BLaER1 (cell line): Measurements from ENCODE around the gene PCDHGA7.
"Not testable (repeated sequence)": the region's sequence is repeated elsewhere in the genome, so short reads cannot be mapped to it uniquely, and the experiment has no call there.

Experiments
- H3K27ac ChIP-seq: shearing (Covaris generic); formaldehyde crosslinking; 2 replicates; pipeline ENCODE4 v1.8.1; 2022
- H3K27me3 ChIP-seq: shearing (Covaris generic); formaldehyde crosslinking; 2 replicates; pipeline ENCODE4 v1.8.1; 2022
- H3K36me3 ChIP-seq: shearing (Covaris generic); formaldehyde crosslinking; 2 replicates; pipeline ENCODE4 v1.8.1; 2022
- H3K4me1 ChIP-seq: shearing (Covaris generic); formaldehyde crosslinking; 2 replicates; pipeline ENCODE4 v1.8.1; 2022
- H3K4me2 ChIP-seq: shearing (Covaris generic); formaldehyde crosslinking; 2 replicates; pipeline ENCODE4 v1.8.1; 2022
- H3K4me3 ChIP-seq: shearing (Covaris generic); formaldehyde crosslinking; 2 replicates; pipeline ENCODE4 v1.8.1; 2022
- H3K9ac ChIP-seq: shearing (Covaris generic); formaldehyde crosslinking; 2 replicates; pipeline ENCODE4 v1.8.1; 2022
- H3K9me3 ChIP-seq: shearing (Covaris generic); formaldehyde crosslinking; 2 replicates; pipeline ENCODE4 v1.8.1; 2022
- H4K20me1 ChIP-seq: shearing (Covaris generic); formaldehyde crosslinking; 2 replicates; pipeline ENCODE4 v1.8.1; 2022
- Cebpa-rat ChIP-seq: shearing (Covaris generic); IDR thresholded peaks from 2 replicates; pipeline ENCODE4 v1.8.1; 2022

The PCDHGA7 gene

GRCh38 chr5:141388661-141389060 is 6.1 kb downstream of the PCDHGA7 start:
- H3K9ac ChIP-seq: no peak overlapping the region
- no peaks in the 10 kb centered on the region for H3K4me1 ChIP-seq
- TF ChIP-seq Cebpa-rat: peak; percentile 93
- no peak overlapping the region for H3K27ac ChIP-seq
- H3K4me3 ChIP-seq: no peak overlapping the region
- H3K9me3 ChIP-seq: peaks cover 50% of the 10 kb centered on the region
- no peaks in the 10 kb centered on the region for H3K36me3 ChIP-seq
- no peaks in the 10 kb centered on the region for H3K27me3 ChIP-seq
- H3K4me2 ChIP-seq: no peak overlapping the region
- H4K20me1 ChIP-seq: no peaks in the 10 kb centered on the region

- no peaks in the 10 kb centered on the region for H4K20me1 ChIP-seq
- H3K4me1 ChIP-seq: no peaks in the 10 kb centered on the region
- no peak overlapping the region for H3K4me3 ChIP-seq
- peaks cover 50% of the 10 kb centered on the region for H3K9me3 ChIP-seq
- H3K27ac ChIP-seq: no peak overlapping the region
- H3K9ac ChIP-seq: no peak overlapping the region
- H3K4me2 ChIP-seq: no peak overlapping the region
- TF ChIP-seq Cebpa-rat: no peak
- no peaks in the 10 kb centered on the region for H3K27me3 ChIP-seq
- H3K36me3 ChIP-seq: no peaks in the 10 kb centered on the region
Observed at GRCh38 chr5:141389153-141390042, 6.9 kb downstream of the PCDHGA7 start.

GRCh38 chr5:141392429-141393198 is 10.1 kb downstream of the PCDHGA7 start, which contains the start of gene PCDHGA8:
PCDHGA8 (plus strand) TSS chr5:141392633; CDS start chr5:141392814, 181 bp downstream.
- no peaks in the 10 kb centered on the region for H3K36me3 ChIP-seq
- no peak for TF ChIP-seq Cebpa-rat
- no peak within 1 kb of the TSS for H3K4me2 ChIP-seq
- no peaks in the 10 kb centered on the region for H3K4me1 ChIP-seq
- H3K4me3 ChIP-seq: no peak within 1 kb of the TSS
- peaks cover 51% of the 10 kb centered on the region for H3K9me3 ChIP-seq
- no peaks in the 10 kb centered on the region for H3K27me3 ChIP-seq
- no peaks in the 10 kb centered on the region for H4K20me1 ChIP-seq
- no peak within 1 kb of the TSS for H3K9ac ChIP-seq
- no peak within 1 kb of the TSS for H3K27ac ChIP-seq

- no peak for TF ChIP-seq Cebpa-rat
- Histone ChIP-seq H3K27me3 (no peaks in the 10 kb centered on the region), H3K4me2 (no peak overlapping the region), H3K4me1 (no peaks in the 10 kb centered on the region), H3K4me3 (no peak overlapping the region), H3K9me3 (peaks cover 52% of the 10 kb centered on the region), H3K27ac (no peak overlapping the region), H3K9ac (no peak overlapping the region), H3K36me3 (no peaks in the 10 kb centered on the region), H4K20me1 (no peaks in the 10 kb centered on the region)
Observed at GRCh38 chr5:141393267-141393666, 10.7 kb downstream of the PCDHGA7 start.

- not testable (repeated sequence) for H3K27me3 ChIP-seq, H3K36me3 ChIP-seq, H3K9ac ChIP-seq, H3K4me2 ChIP-seq, H3K27ac ChIP-seq, H4K20me1 ChIP-seq, H3K4me3 ChIP-seq, H3K4me1 ChIP-seq
- H3K9me3 ChIP-seq: peaks cover 52% of the 10 kb centered on the region
Observed at GRCh38 chr5:141394401-141395187, 12.1 kb downstream of the PCDHGA7 start.

GRCh38 chr5:141397756-141398551 is 15.4 kb downstream of the PCDHGA7 start, which contains the start of gene PCDHGB5:
PCDHGB5 (plus strand) TSS chr5:141397947; CDS start chr5:141398128, 181 bp downstream.
- not testable (repeated sequence) for H3K27me3 ChIP-seq, H3K4me2 ChIP-seq, H3K4me1 ChIP-seq, H3K4me3 ChIP-seq, H3K27ac ChIP-seq, H4K20me1 ChIP-seq, H3K9ac ChIP-seq, H3K36me3 ChIP-seq
- peaks cover 58% of the 10 kb centered on the region for H3K9me3 ChIP-seq

- Histone ChIP-seq H3K4me1 (no peaks in the 10 kb centered on the region), H3K4me2 (no peak overlapping the region), H3K4me3 (no peak overlapping the region), H3K36me3 (no peaks in the 10 kb centered on the region), H3K9ac (no peak overlapping the region), H3K9me3 (peaks cover 58% of the 10 kb centered on the region), H3K27ac (no peak overlapping the region), H4K20me1 (no peaks in the 10 kb centered on the region), H3K27me3 (no peaks in the 10 kb centered on the region)
- TF ChIP-seq Cebpa-rat: no peak
Observed at GRCh38 chr5:141398608-141399007, 16.1 kb downstream of the PCDHGA7 start.

- Histone ChIP-seq H3K27me3 (no peaks in the 10 kb centered on the region), H3K9ac (no peak overlapping the region), H3K9me3 (peaks cover 47% of the 10 kb centered on the region), H3K4me3 (no peak overlapping the region), H4K20me1 (no peaks in the 10 kb centered on the region), H3K27ac (no peak overlapping the region), H3K4me2 (no peak overlapping the region), H3K4me1 (no peaks in the 10 kb centered on the region), H3K36me3 (no peaks in the 10 kb centered on the region)
- TF ChIP-seq Cebpa-rat: no peak
Observed at GRCh38 chr5:141399555-141400258, 17.2 kb downstream of the PCDHGA7 start.
